ENCODE results near the gene CXCL13. TPM values are rescaled to one million over a fixed set of nuclear protein-coding genes. Genes with fewer than 3 reads are reported as not detected.
"Not testable (repeated sequence)": the region's sequence is repeated elsewhere in the genome, so short reads cannot be mapped to it uniquely, and the experiment has no call there.

The CXCL13 gene, protein sequence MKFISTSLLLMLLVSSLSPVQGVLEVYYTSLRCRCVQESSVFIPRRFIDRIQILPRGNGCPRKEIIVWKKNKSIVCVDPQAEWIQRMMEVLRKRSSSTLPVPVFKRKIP
- total RNA-seq (2021; fragmentation: NEBNext Ultra II Directional; extraction: Animal tissue kit (Norgen Biotek cat#: 25700)): not detected
- long read RNA-seq: 0 reads

DNA sequence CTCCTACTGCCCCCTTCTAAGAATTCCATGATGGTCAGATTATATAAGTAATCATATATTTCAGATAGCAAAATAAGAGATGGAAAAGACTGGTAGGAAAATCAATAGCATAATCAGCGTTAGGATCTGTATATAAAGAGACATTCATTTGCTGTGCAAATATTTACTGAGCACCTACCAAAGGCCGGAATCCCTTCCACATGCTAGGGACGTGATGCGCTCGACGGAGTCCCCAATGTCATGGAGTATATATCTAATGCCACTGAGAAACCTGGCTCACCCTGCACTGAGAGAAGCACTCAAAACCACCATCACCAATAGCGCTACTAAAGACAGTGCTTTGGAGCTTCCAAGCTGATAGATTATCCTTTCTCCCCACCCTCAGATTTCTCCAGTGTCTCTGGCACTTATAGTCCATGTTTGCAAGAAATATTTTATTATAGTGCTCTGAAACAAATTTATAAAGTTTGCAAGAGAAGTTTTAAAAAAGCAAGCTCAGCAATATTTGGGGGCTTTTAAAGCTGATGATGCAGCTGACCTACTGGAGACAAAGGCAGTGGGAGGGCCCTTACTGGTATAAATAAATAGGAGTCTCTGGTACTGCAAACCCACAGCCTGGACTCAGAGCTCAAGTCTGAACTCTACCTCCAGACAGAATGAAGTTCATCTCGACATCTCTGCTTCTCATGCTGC is at the start of gene CXCL13:
Gene CXCL13, plus strand, starts transcription at position 611 of the 693 bp plus-strand sequence. Its CDS starts 46 bp downstream, at position 657.
- Mint-ChIP-seq H3K9me3 (no peaks in the 10 kb centered on the region), H3K27ac (no peak within 1 kb of the TSS), H3K27me3 (ENCODE audit: insufficient read depth) (peaks cover 19% of the 10 kb centered on the region), H3K36me3 (ENCODE audit: low read depth) (no peaks in the 10 kb centered on the region), H3K4me1 (ENCODE audit: low read depth) (no peaks in the 10 kb centered on the region), H3K4me3 (no peak within 1 kb of the TSS)
- TF ChIP-seq, protein P1, sequence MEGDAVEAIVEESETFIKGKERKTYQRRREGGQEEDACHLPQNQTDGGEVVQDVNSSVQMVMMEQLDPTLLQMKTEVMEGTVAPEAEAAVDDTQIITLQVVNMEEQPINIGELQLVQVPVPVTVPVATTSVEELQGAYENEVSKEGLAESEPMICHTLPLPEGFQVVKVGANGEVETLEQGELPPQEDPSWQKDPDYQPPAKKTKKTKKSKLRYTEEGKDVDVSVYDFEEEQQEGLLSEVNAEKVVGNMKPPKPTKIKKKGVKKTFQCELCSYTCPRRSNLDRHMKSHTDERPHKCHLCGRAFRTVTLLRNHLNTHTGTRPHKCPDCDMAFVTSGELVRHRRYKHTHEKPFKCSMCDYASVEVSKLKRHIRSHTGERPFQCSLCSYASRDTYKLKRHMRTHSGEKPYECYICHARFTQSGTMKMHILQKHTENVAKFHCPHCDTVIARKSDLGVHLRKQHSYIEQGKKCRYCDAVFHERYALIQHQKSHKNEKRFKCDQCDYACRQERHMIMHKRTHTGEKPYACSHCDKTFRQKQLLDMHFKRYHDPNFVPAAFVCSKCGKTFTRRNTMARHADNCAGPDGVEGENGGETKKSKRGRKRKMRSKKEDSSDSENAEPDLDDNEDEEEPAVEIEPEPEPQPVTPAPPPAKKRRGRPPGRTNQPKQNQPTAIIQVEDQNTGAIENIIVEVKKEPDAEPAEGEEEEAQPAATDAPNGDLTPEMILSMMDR (IDR thresholded peaks at IDR 0.05): no peak
- no peak for DNase-seq

DNA sequence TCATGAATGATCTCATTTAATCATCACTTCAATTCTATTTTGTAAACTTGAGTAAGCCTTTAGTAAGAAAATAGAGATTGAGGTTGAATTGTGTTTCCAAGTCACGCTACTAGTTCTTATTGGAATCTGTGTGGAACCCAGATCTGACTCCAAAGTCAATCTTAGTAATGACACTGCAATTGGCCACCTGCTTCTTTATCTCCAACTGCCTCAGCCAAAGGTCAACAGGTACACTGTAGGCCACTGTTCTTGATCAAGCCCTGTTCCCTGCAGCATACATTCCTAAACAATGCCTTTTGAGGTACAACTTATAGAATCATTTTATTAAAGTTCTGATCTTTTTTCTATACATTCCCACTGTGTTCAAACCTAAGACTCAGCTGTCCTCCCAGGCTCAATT is 45.5 kb upstream of the CXCL13 start:
- Mint-ChIP-seq H3K27me3 (ENCODE audit: insufficient read depth) (peaks cover 10% of the 10 kb centered on the region; the same call in 1 of the 2 replicates), H3K27ac (no peak overlapping the region), H3K4me1 (ENCODE audit: low read depth) (no peaks in the 10 kb centered on the region), H3K9me3 (no peaks in the 10 kb centered on the region; the same call in 1 of the 2 replicates), H3K4me3 (no peak overlapping the region), H3K36me3 (ENCODE audit: low read depth) (no peaks in the 10 kb centered on the region)
- no peak for DNase-seq
- TF ChIP-seq, protein P1 (IDR thresholded peaks at IDR 0.05): no peak

DNA sequence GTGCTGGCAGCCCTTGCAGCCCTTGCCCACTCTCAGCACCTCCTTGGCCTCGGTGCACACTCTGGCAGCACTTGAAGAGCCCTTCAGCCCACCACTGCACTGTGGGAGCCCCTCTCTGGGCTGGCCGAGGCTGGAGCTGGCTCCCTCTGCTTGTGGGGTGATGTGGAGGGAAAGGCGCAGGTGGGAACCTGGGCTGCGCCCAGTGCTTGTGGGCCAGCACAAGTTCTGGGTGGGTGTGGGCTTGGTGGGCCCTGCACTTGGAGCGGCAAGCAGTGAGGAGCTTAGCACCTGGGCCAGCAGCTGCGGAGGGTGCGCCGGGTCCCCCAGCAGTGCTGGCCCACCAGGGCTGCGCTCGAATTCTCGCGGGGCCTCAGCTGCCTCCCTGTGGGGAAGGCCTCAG is 43.9 kb upstream of the CXCL13 start:
- DNase-seq; H3K4me3 Mint-ChIP-seq; H3K27me3 Mint-ChIP-seq (ENCODE audit: insufficient read depth); H3K27ac Mint-ChIP-seq; H3K9me3 Mint-ChIP-seq; H3K4me1 Mint-ChIP-seq (ENCODE audit: low read depth); H3K36me3 Mint-ChIP-seq (ENCODE audit: low read depth): not testable (repeated sequence)

DNA sequence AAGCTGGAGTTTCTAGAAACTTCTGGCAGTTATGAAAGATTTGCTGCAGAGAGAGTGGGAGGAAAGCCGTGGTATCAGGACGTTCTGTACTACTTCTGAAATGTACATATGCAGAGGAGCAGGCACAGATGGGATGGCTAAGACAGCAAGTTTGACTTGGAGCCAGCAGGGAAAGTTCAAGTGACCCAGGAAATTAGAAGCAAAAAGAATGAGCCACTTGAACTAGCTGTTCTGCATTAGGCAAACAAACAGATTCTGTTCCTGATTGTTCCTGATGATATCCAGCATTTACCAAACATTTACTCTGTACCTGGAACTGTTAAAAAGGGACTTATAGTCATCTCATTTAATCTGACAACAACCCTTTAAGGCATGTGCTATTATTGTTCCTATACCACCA is 41.4 kb upstream of the CXCL13 start:
- TF ChIP-seq, protein P1 (IDR thresholded peaks at IDR 0.05): no peak
- H3K27me3 Mint-ChIP-seq (ENCODE audit: insufficient read depth): peaks cover 13% of the 10 kb centered on the region; the same call in 1 of the 2 replicates
- H3K36me3 Mint-ChIP-seq (ENCODE audit: low read depth): no peaks in the 10 kb centered on the region
- no peak overlapping the region for H3K4me3 Mint-ChIP-seq
- no peak overlapping the region for H3K27ac Mint-ChIP-seq
- H3K9me3 Mint-ChIP-seq: no peaks in the 10 kb centered on the region; the same call in 1 of the 2 replicates
- DNase-seq: no peak
- no peaks in the 10 kb centered on the region for H3K4me1 Mint-ChIP-seq (ENCODE audit: low read depth)

DNA sequence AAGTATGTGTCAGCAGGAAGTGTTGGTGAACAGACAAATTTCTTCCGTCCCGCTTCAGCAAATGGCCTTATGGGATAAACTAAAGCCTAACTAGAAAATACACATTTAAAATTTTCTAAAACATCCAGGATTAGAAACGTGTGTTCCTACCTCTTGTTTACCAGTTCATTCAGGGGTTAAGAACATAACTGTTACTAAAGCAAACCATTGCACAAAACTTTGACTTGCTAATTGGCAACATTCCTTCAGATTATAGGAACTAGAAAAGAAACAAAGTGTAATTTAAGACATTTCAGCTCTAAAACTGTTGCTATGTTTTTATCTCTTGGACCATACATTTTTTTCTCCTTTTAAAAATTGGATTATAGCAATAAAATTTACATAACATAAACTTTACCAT is 39.5 kb upstream of the CXCL13 start:
- H3K27ac Mint-ChIP-seq: no peak overlapping the region
- peaks cover 10% of the 10 kb centered on the region; the same call in 1 of the 2 replicates for H3K27me3 Mint-ChIP-seq (ENCODE audit: insufficient read depth)
- H3K4me3 Mint-ChIP-seq: no peak overlapping the region
- H3K9me3 Mint-ChIP-seq: peaks cover 6% of the 10 kb centered on the region
- no peak for DNase-seq
- TF ChIP-seq, protein P1 (IDR thresholded peaks at IDR 0.05): no peak
- no peaks in the 10 kb centered on the region for H3K36me3 Mint-ChIP-seq (ENCODE audit: low read depth)
- no peaks in the 10 kb centered on the region for H3K4me1 Mint-ChIP-seq (ENCODE audit: low read depth)

DNA sequence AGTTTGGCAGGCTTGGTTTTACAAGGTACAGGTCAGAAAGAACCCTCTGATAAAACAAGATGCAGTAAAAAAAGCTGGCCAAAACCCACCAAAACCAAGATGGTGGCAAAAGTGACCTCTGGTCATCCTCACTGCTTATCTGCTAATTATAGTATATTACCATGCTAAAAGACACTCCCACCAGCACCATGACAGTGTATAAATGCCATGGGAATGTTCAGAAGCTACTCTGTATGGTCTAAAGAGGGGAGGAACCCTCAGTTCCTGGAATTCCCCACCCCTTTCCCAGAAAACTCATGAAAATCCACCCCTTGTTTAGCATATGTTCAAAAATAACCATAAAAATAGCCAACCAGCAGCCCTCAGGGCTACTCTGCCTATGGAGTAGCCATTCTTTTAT is 38.1 kb upstream of the CXCL13 start:
- H3K36me3 Mint-ChIP-seq (ENCODE audit: low read depth): no peaks in the 10 kb centered on the region; the same call in 1 of the 2 replicates
- TF ChIP-seq, protein P1 (IDR thresholded peaks at IDR 0.05): no peak
- H3K27me3 Mint-ChIP-seq (ENCODE audit: insufficient read depth): peaks cover 10% of the 10 kb centered on the region
- DNase-seq: no peak
- peaks cover 6% of the 10 kb centered on the region for H3K9me3 Mint-ChIP-seq
- no peak overlapping the region for H3K27ac Mint-ChIP-seq
- H3K4me1 Mint-ChIP-seq (ENCODE audit: low read depth): no peaks in the 10 kb centered on the region
- no peak overlapping the region for H3K4me3 Mint-ChIP-seq

DNA sequence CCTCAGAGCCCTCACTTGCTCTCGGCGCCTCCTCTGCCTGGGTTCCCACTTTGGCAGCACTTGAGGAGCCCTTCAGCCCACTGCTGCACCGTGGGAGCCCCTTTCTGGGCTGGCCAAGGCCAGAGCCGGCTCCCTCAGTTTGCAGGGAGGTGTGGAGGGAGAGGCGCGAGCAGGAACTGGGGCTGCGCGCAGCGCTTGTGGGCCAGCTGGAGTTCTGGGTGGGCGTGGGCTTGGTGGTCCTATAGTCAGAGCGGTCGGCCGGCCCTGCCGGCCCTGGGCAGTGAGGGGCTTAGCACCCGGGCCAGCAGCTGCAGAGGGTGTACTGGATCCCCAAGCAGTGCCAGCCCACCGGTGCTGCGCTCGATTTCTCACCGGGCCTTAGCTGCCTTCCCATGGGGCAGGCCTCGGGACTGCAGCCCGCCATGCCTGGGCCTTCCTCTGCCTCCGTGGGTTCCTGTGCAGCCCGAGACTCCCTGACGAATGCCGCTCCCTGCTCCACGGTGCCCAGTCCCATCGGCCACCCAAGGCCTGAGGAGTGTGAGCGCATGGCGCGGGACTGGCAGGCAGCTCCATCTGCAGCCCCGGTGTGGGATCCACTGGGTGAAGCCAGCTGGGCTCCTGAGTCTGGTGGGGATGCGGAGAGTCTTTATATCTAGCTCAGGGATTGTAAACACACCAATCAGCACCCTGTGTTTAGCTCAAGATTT is 35.0 kb upstream of the CXCL13 start:
- DNase-seq; H3K9me3 Mint-ChIP-seq; H3K36me3 Mint-ChIP-seq (ENCODE audit: low read depth); H3K27me3 Mint-ChIP-seq (ENCODE audit: insufficient read depth); H3K27ac Mint-ChIP-seq; H3K4me3 Mint-ChIP-seq; H3K4me1 Mint-ChIP-seq (ENCODE audit: low read depth): not testable (repeated sequence)

Measured in HFFc6 (cell line).